Cerebellar cortex (tissue), 1 donor: ENCODE data around the gene FBXW7.

ENCODE experiments used
- DNase-seq: peaks from one replicate; pipeline ENCODE4 v3.0.0-alpha.2; 2015; ENCODE audit warnings: low spot score

Gene FBXW7

DNA sequence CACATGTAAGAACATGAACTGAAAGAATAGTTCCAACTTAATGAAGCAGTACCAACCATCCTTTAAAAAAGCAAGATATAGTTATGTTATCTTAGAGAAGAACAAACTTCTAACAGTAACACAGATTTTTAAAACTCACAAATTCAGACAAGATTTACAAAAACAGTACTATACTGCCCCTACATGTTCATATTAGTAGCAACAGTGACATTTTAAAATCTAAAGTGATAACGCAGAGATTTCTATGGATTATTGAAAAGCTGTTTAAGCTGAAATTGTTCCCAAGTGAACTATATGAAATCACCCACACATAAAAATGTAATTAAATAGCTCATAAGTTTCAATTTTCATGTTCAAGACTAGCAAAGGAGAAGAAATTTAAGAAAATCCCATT is 166.0 kb downstream of the FBXW7 start:
- DNase-seq, result peak; percentile 47

DNA sequence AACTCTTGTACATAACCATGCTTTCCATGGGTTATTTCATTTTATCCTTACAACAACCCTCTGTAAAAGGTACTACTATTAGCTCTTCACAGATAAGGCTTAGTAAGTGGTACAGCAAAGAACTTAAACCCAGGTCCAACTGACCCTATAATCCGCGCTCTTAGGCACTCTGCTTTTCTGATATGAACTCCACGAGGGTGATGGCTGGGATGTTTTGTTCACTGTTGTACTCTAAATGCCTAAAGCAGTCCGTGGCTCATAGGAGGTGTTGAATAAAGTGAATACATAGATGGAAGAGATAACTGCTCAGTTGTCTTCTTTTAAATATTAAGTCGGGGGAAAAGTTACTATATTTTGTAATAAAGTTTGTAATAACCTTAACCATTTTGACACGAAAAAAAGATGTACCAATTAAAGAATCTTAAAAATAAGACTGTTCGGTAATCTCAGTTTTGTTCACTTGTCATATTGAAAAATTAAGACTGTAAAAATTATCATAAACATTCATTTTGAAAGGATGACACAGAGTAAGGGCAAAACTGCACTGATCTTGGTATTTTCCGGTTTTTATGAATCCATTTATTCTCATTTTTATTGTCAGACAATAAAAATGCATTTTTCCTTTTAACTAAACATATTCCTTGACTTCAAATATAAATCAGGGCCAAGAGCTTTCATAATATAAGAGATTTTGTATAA is 166.5 kb downstream of the FBXW7 start:
- DNase-seq, result no peak

DNA sequence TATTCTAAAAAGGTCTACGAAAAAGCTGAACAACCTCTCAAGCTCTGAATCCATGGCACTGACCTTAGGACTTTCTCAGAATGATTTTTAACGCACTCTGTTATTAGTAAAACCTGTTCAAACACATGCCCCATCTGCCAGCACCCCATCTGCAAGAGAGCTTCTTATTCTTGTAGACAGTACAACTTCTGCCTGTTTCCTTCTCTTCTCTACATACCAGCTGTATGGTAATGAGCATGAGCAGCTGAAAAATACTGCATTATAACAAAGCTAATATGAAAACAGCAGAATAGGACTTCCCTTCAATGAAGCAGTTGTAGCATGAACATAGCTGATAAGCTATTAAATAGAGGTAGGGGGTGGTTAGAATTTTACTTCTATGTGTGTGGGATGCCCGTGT is 167.9 kb downstream of the FBXW7 start:
- DNase-seq, result no peak

DNA sequence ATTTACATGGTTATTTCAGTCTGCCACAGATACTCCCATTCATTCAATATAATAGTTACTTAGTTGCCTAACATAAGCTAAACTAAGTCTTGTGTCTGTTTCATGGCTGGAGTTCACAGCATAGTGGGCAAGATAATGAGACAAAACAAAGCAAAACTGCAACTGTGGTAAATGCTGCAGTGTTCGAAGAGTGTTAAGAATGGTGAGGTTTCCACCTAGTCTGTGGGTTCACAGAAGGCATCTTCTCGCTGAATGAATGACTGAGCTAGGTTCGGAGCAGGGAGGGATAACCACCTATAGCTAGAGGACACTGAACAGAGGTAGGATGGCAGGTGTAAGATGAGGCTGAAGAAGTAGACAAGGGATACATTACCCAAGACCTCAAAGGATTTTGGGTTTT is 171.0 kb downstream of the FBXW7 start:
- DNase-seq, result no peak

DNA sequence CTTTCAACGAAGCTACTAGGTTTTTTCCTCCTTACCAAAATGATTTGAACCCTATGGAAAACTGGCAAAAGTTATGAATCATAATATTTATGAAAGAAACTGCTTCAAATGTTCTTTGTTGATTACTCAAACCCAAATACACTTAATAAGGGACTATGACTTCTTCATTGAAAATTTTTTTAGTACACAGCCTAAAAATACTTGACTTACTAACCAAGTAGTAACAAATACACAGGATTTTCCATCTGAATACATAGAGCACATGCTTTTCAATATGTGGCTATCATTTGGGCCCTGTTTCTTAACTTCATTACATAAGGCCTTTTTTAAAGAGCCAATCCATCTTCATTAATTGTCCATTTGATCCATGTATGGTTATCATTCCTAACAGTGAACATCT is 171.5 kb downstream of the FBXW7 start:
- no peak for DNase-seq

DNA sequence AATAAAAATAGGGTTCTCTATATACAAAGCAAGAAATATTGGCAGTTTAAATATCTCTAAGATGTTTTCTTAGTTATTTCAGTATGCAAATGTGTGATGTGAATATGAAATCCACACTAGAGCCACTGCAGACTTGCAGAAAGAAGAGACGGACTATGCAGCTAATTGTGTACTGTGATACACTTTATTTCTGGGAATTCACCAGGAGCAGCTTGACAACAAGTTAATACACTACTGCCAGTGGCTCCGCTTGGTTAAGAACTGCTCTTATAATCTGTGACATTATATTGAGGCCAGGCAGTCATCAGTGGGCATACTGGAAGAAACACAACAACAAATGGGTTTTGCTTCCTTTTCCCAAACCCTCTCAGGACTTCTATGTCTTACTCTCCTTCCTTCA is 172.0 kb downstream of the FBXW7 start:
- DNase-seq, result no peak

DNA sequence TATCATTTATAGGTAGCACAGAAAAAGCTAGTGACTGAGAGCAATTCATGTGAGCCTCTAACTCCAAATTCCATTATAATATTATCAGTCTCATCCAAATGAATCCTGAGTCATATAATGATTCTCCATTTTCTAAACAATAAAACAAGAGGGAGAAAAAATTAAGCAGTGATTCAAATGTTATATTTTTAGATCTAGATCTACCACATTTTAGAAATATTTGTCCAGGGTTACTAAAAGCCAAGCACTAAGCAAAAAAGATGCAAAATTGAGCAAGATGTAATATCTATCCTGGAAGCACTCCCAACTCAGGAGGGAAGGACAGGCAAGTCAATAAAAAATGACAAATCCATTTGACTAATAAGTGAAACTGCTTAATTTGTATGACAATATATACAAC is 172.8 kb downstream of the FBXW7 start:
- DNase-seq, result no peak

DNA sequence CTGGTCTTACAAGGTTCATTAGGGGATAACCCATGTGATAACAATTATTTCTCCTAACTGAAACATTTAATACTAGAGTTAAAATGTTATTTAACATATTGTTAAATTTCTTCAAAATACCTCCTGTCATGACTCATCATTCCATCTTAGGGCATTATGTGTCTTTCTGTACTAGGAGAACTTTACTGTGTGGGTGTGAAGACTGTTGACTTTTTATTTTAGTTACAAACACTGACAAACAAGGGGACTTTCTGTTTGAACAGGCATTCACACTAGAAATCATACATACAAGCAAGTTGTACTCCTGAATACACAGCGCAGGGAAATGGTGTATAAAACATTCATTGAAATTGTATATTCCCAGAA is 175.9 kb downstream of the FBXW7 start:
- DNase-seq, result no peak

DNA sequence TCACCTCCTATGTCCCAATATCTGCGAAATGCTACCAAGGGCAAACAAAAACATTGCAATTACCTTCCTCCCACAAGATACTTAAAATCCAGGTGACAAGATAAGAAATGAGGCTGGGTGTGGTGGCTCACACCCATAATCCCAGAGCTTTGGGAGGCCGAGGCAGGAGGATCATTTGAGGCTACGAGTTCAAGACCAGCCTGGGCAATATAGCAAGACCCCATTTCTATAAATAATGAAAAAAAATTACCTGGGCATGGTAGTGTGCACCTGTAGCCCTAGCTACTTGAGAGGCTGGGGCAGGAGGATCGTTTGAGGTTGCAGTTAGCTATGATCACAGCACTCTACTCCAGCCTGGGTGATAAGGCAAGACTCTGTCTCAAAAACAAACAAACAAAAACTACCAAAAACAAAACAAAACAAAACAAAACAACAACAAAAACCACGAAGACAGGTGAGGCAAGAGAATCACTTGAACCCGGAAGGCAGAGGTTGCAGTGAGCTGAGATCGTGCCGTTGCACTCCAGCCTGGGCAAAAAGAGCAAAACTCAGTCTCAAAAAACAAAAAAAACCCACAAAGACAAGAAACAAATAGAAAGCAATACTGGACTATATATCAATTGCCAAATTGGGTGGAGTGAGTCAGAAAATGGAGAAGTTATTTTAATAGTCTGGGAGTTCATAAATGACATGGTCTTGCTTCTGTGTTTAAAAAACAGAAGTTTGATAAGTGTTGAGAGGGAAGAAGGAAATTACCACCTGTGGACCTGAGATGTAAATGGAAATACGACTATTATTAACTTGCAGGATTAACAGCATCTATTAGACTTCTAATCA is 176.5 kb downstream of the FBXW7 start:
- no peak for DNase-seq

DNA sequence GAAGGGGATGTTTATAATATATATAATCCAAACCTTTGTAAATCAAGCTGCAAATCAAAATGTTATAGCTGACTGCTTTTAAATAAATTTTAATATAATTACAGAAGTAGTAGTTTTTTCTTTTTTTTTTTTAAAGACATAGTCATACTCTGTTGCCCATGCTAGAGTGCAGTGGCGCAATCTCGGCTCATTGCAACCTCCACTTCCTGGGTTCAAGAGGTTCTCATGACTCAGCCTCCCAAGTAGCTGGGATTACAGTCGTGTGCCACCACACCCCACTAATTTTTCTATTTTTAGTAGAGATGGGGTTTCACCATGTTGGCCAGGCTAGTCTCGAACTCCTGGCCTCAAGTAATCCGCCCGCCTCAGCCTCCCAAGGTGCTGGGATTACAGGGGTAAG is 178.7 kb downstream of the FBXW7 start:
- DNase-seq, result no peak

DNA sequence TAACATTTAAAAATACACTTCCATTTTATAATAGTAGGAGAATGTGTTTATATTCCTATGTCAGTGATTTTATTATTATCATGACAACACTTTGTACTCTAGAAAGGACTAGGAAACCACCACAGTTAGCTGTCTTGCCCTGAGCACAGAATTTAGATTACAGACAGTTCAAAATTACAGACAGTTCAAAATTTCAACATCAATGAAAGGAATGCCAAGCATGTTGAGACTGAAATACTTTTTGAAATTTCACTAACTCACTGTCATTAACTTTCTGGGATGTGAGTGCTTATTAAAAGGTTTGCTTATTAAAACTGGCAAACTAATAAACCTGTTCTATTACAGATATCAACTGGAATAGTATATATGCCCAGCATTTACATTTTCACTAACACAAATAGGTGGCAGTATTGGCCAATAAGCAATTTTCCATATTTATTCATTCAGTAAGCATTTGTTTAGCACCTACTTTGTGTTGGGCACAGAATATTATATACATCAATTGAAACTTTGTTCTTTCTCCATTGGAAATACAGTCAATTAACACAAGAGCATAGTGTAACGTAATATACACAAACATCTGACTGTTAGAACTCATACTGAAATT is 179.4 kb downstream of the FBXW7 start:
- DNase-seq, result no peak

DNA sequence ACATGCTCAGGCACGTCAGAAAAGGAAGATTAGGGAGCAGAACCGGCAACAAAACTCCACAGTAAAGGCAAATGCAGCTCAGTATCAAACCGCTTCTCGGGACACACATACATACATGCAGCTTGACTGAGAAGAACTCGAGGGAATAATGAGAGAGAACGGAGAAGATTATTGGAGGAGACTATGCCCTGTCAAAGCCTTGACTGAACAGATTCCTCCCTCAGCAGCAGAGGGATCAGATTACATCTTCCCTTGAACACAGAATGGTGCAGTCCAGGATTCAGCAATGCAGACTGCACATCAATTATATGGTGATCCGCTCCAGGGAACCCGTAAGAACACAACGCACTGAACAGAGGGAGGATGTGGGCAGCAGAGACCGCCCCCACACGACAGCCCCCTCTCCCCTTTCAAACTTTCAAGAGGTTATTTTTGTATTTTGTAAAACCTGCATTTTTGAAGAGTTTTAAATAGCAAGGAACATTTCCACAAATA is 183.2 kb downstream of the FBXW7 start:
- peak; percentile 99 for DNase-seq

DNA sequence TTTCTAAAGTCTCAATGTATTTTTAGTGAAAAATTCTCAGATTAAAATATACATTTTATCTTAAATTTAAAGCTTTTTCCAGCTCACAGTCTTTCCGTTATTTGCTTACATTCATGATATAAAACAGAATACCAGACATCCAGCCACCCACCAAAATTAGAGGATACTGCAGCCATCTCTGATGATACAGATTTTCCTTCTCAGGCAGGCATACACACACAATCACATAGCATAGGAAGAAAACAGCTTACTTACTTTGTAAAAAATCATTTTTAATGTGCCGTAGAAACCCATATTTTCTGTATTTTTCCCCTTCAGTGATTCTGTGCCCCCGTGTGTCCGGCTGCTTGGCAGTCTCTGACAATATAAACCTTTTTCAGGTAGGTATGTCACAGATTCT is 183.7 kb downstream of the FBXW7 start:
- DNase-seq, result no peak

DNA sequence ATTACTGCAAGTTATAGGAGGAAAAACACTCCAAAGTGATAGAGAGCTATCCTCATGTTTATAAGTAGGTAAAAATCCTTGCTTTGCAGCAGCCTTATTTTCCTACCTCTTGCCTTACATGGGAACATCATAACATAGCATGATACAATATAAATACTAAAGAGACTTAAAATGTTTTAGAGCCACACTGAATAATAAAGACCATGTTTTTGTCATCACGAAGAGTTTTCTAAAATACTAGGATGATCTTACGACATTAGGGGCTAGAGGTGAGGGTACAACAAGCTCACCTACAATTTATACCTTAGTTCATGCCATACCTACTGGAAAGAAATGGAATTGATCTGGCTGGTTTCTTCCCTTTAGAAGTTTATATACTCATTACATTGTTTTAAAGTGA is 184.8 kb downstream of the FBXW7 start:
- peak; percentile 51 for DNase-seq

DNA sequence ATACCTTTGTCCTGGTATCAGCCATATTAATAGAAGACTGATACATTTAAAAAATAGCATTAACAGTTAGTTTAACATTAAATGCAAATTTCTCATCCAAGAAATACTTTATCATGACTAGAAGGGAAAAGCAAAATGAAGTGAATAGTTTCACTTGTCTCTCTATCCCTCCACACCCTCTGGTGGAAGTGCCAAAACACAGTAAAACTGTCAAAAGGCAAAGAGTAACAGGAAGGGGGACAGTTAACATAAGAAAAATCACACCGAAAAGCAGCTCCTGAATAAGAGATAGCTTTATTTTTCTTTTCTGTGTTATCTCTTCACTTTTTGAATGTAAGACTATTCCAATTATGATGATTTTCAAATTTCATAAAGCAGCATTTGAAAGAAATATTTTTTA is 187.2 kb downstream of the FBXW7 start:
- peak; percentile 75 for DNase-seq

DNA sequence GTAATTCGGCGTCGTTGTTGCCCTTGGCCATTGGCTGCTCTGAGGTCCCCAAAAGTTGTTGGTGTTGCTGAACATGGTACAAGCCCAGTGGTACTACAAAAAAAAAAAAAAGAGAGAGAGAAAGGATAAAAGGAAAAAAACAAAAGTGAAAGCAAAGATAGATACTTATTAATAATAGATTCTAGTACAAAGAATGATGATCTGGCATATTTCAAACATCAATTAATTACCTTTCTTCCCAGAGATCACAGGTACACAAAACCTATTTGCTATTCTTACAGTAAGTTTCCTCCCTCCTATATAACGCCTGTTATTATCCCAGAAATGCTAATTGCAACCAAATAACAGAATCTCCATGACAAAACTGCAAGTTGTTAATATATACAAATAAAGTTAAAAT is 188.9 kb downstream of the FBXW7 start:
- no peak for DNase-seq

DNA sequence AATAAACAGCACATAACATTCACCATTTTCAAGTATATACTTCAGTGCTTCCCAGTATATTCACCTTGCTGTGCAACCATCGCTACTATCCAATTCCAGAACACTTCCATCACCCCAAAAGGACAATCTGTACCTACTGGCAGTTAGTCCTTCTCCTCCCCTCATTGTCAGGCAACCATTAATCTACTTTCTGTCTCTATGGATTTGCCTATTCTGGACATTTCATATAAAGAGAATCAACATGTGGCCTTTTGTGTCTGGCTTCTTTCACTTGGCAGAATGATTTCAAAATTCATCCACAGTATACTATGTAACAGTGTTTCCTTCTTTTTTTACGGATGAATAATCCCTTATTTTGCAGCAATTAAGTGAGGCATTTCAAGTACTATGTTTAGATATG is 189.4 kb downstream of the FBXW7 start:
- DNase-seq, result no peak

DNA sequence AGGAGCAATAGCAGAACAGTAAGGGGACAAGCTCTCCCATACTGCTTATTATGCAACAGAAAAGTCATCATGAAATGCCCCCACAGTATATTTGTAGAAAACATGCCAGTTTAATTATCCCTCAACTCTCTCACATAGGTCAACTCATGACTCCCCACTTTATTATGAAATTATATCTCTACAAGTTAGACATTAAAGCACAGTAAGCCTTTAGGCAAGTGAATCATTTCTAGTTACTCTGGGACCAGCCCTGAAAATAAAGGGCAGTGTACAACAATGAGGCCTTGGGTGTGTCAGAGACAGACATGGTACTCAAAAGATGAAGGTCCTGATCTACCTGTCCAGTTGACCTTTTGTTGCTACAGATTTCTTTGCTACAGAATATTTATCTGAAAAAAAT is 191.9 kb downstream of the FBXW7 start:
- DNase-seq, result no peak

DNA sequence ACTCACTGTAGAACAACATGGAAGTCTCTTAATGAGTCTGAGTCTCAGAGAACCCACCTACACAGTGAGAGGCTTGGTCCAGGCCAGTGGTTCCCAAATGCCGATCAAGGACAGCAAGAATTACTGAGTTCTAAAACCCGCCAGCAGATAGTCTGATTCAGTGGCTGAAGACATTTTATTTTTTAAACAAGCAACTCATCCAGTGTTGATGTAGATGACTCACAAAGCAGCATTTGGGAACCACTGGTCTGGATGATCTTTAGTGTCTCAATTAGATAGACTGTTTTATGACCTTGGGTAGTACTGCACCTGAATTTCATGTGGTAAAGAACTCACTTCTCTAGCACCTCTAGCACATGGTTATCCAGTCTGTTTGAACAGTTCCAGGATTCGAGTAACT is 193.6 kb downstream of the FBXW7 start:
- DNase-seq, result no peak

DNA sequence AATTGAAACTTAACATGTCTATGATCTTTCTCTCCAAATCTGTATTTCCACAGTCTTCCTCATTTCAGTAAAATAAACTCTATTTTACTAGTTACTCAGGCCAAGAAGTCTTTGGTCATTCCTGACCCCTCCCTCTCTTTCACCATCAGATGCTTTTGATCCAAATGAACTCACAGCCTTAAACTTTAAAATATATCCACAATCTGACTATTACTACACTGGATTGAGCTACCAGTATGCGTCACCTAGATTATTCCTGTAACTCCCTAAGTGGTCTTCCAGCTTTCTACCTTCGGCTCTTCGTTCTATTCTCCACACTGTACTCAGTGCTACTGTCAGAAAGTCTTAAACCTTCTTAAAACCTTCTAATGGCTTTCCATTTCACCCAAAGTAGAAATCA is 195.1 kb downstream of the FBXW7 start:
- DNase-seq, result no peak

DNA sequence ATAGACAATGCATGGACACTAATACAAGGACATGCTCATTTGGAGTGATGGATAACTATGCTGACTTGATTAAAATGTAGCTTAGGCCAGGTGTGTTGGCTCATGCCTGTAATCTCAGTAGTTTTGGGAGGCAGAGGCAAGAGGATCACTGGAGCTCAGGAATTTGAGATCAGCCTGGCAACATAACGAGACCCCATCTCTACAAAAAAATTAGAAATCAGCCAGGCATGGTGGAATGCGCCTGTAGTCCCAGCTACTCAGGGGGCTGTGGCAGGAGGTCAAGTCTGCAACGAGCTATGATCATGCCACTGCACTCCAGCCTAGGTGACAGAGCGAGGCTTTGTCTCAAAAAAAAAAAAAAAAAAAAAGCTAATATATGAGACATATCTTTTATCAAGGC is 196.3 kb downstream of the FBXW7 start:
- no peak for DNase-seq

DNA sequence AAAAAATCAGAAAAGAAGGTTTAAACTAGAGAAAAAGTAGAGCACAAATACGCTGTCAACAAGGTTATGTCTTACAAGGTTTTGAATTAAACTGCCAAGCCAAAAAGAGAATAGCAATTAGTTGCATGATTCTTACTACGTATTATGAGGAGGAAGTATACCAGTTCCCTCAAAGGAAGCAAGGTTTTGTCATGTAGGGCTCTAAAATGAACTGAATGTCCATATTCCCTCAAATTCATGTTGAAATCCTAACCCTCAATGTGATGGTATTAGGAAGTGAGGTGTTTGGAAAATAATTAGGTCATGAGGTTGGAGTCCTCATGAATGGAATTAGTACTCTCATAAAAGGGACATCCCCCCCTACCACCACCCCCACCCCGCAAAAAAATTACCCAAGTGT is 201.0 kb downstream of the FBXW7 start:
- no peak for DNase-seq

DNA sequence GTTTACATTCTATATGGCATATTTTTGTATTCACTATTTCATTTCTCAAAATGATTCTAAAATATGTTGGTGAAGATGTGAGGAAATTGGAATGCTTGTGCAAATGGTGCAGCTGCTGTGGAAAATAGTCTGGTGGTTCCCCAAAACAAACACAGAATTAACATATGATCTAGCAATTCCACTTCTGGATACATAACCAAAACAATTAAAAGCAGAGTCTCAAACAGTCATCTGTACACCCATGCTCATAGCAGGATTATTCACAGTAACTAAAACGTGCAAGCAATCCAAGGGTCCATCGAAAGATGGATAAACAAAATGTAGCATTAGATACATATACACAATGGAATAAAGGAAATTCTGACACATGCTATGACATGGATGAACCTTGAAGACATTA is 204.8 kb downstream of the FBXW7 start:
- no peak for DNase-seq
